ENCODE measurements around the gene EXOC4.
A peak's percentile ranks its signal among the peaks of the same experiment; 100 is the strongest.

EXOC4 gene

GRCh38 chr7:134004829-134005505 is 752.1 kb downstream of the EXOC4 start (continued):
- TF ChIP-seq PRDM2 (tag by site-specific recombination; IDR thresholded peaks at IDR 0.05; ENCODE audit: borderline replicate concordance) (no peak), REST (tag by site-specific recombination; IDR thresholded peaks at IDR 0.05) (no peak), ZNF114 (tag by site-specific recombination; IDR thresholded peaks at IDR 0.05) (no peak)

GRCh38 chr7:134009314-134010110 is 756.6 kb downstream of the EXOC4 start:
- CTCF ChIA-PET: interaction anchor here (0.6 to 0.7 kb wide), 2 partner anchors 316 to 1173 kb away, joined by 3 to 5 read pairs; no protein-coding TSS in a partner anchor
- Histone ChIP-seq H3K9me3 (ENCODE audit: control insufficient read depth, insufficient read depth, low read depth, low read length) (no peaks in the 10 kb centered on the region), H3K4me3 (ENCODE audit: low read depth, low read length) (no peak overlapping the region), H3K4me1 (ENCODE audit: control insufficient read depth, insufficient read depth, low read length) (no peaks in the 10 kb centered on the region), H3K36me3 (ENCODE audit: control insufficient read depth in 2 of 2, insufficient read depth in 1 of 2, low read length in 2 of 2) (no peaks in the 10 kb centered on the region), H3K27ac (ENCODE audit: extremely low read depth, low read depth, low read length) (no peak overlapping the region)
- POLR2A ChIA-PET: no interaction called here
- TF ChIP-seq PRDM1 (tag by site-specific recombination; IDR thresholded peaks at IDR 0.05): peak; percentile 90
- TF ChIP-seq ZNF239 (tag by site-specific recombination; IDR thresholded peaks at IDR 0.05): no peak

GRCh38 chr7:134013249-134013648 is 760.4 kb downstream of the EXOC4 start:
- ChIA-PET CTCF (no interaction called here), POLR2A (no interaction called here)
- no peaks in the 10 kb centered on the region for H3K9me3 ChIP-seq (ENCODE audit: control insufficient read depth, insufficient read depth, low read depth, low read length)
- H3K4me1 ChIP-seq (ENCODE audit: control insufficient read depth, insufficient read depth, low read length): no peaks in the 10 kb centered on the region
- no peak overlapping the region for H3K27ac ChIP-seq (ENCODE audit: extremely low read depth, low read depth, low read length)
- no peaks in the 10 kb centered on the region for H3K36me3 ChIP-seq (ENCODE audit: control insufficient read depth in 2 of 2, insufficient read depth in 1 of 2, low read length in 2 of 2)
- H3K4me3 ChIP-seq (ENCODE audit: low read depth, low read length): no peak overlapping the region
- TF ChIP-seq ZNF843 (tag by site-specific recombination; IDR thresholded peaks at IDR 0.05): no peak
- no peak for TF ChIP-seq ZNF670 (tag by site-specific recombination; IDR thresholded peaks at IDR 0.05; ENCODE audit: low read depth)
- no peak for TF ChIP-seq ZNF148 (tag by site-specific recombination; IDR thresholded peaks at IDR 0.05; ENCODE audit: borderline replicate concordance)
- TF ChIP-seq ZNF785 (tag by site-specific recombination; IDR thresholded peaks at IDR 0.05): no peak
- TF ChIP-seq SP3 (tag by site-specific recombination; IDR thresholded peaks at IDR 0.05): no peak
- no peak for TF ChIP-seq ZNF24 (tag by site-specific recombination; IDR thresholded peaks at IDR 0.05)
- TF ChIP-seq BCL6B (tag by site-specific recombination; IDR thresholded peaks at IDR 0.05): no peak
- no peak for TF ChIP-seq ZNF561 (tag by site-specific recombination; IDR thresholded peaks at IDR 0.05; ENCODE audit: borderline replicate concordance)
- no peak for TF ChIP-seq ZNF837 (tag by site-specific recombination; IDR thresholded peaks at IDR 0.05)
- no peak for TF ChIP-seq ZXDB (tag by site-specific recombination; IDR thresholded peaks at IDR 0.05)
- no peak for TF ChIP-seq ZNF701 (tag by site-specific recombination; IDR thresholded peaks at IDR 0.05)
- no peak for TF ChIP-seq MYNN (tag by site-specific recombination; IDR thresholded peaks at IDR 0.05; ENCODE audit: borderline replicate concordance)
- TF ChIP-seq ZNF544 (tag by site-specific recombination; IDR thresholded peaks at IDR 0.05): no peak
